Islet precursor cell (in vitro differentiated cells): Measurements from ENCODE around the gene IL1B.

Experiments used
- DNase-seq: peaks from one replicate; pipeline ENCODE4 v3.0.0-alpha.2; 2018

The IL1B gene

DNA sequence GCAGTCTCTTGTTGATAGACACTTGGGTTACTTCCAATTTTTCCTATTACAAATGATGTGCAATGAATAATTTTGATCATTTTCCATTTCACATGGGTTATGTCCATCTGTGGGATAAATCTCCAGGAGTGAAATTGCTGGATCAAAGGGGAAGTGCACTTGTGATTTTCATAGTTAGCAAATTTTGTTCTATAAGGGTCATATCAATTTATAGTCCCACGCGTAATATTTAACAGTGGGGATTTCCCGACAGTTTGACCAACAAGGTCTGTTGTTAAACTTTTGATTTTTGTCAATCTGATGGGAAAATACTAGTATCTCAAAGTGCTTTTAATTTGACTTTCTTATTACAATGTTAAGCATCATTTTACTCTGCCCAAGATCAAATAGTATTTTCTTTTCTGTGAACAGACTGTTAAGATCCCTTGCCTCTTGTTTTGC, 8.3 kb downstream of the IL1B start:
- DNase-seq: no peak

DNA sequence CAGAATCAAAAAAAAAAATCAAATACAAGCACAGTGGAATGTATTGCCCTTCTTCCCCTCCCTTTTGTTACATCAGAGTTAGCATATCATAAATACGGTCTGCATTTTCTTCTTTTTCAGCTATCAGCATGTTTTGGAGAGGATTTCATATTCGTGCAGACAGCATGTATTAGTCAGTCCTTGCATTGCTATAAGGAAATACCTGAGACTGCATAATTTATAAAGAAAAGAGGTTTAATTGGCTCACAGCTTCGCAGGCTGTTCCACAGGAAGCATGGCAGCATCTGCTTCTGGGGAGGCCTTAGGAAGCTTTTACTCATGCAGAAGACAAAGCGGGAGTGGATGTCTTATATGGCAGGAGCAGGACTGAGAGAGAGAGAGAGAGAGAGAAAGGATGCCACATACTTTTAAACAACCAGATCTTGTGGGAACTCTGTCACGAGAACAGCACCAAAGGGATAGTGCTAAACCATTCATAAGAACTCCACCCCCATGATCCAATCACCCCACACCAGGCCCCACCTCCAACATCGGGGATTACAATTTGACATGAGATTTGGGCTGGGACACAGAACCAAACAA, 8.9 kb downstream of the IL1B start:
- DNase-seq: no peak

DNA sequence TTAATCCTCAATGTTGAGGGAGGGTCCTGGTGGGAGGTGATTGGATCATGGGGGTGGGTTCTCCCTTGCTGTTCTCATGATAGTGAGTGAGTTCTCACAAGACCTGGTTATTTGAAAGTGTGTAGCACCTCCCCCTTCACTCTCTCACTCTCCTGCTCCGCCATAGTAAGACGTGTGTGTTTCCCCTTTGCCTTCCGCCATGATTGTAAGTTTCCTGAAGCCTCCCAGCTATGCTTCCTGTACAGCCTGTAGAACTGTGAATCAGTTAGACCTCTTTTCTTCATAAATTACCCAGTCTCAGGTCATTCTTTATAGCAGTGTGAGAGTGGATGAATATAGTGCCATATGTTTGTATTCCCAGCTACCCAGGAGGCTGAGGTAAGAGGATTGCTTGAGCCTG, 9.6 kb downstream of the IL1B start:
- no peak for DNase-seq

DNA sequence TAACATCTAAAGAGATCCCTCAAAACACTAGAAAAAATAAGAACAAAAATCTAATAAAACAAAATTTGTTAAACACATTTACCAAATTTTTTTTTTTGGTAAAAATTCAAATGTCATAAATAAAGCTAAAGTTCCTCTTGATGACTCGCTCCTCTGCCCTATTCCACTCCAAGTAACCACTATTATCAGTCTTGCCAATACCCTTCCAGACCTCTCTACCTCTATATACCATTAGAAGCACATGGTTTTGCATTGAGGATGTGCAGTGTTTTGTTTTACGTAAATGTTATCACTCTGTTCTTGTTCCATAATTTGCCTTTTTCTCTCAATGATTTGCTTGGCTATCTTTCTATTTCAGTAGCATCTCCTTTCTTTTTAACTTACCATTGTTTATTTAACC, 10.9 kb downstream of the IL1B start:
- no peak for DNase-seq

DNA sequence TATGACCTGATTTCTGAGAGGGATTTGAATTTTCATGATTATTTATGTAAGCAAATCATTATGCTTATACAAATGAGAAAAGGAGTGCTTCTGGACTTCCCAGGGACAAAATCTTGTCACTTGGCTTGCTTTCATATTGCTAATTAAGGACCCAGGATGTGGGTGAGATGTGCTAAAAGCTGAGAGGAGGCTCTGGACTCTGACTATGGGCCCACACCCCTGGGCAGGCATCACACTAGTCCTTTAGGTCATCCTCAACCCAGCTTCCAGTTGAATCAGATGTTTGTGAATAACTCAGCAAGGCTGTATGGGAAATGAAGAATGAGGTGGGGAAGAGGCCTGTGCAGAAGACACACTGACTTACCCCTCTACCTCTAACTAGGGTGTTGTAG, 11.9 kb downstream of the IL1B start:
- no peak for DNase-seq

DNA sequence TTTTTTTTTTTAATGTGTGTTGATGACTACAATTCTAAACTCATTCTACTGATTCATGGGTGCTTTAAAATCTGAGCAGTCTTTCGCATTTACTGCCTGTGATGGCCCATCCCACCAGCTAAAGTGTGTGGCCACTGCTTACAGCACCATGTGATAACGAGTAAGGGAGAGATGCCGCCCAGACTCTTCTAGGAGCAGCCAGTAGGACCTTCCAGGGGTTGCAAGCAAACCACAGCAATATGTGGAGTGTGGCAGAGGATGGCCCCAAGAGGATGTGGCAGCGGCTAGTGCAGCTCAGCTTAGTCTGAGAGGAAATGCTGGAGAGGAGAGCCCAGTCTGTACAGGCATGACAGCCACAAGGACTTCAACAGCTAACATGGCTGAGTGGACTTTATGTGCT, 14.9 kb downstream of the IL1B start:
- DNase-seq: no peak

DNA sequence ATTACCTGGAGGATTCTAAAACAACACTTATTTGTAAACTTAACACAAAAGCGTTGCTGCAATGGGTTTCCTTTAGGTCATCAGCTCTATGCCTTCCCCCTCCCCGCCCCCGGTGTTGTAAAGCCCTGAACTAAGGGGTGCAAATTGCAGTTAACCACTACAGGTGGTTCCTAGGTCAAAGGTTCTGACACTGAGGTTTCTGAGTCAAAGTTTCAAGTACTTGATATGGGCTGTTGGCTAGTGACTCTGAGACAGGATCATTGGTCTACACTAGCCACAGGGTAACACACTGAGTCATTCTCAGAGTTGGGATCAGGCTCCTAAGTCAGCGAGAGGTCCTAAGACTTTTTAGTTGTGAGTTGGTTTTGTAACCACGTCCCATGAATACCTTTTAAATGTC, 15.4 kb downstream of the IL1B start:
- no peak for DNase-seq

DNA sequence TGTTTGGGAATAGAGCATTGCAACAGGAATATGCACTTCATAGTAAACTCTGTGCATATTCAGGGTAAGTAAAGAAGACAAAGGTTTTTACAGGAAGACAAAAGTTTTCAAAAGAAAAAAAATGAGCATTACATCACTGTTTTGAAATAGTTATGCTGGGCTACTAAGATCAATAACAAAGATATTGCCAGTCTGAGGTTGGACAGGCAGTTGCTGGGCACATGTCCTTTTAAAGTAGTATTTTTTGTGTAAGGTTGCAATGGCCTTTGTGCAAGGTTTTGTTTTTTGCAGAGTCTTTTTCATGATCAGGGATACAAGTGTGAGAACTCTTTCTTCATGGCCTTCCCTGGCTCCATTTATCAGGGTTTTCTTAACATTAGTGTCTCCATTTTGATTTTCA, 16.2 kb downstream of the IL1B start:
- DNase-seq: no peak

DNA sequence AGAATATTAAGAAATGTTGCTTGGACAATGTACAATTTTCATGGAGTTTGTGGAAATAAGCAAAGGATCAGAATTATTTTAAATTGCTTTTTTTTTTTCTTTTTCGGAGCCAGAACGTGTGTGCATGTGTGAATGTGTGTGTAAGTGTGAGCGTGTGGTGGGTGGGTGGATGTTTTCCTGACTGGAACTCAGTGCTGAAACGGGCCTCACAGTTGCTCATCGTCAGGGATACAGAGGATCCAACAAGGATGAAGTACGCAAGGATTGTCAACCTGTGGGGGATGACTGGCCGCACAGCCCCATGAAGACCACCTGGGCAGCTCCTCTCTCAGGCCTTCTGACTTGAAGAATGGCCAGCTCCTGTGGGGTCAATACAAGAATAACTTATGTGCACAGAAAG, 17.5 kb downstream of the IL1B start:
- DNase-seq: no peak

DNA sequence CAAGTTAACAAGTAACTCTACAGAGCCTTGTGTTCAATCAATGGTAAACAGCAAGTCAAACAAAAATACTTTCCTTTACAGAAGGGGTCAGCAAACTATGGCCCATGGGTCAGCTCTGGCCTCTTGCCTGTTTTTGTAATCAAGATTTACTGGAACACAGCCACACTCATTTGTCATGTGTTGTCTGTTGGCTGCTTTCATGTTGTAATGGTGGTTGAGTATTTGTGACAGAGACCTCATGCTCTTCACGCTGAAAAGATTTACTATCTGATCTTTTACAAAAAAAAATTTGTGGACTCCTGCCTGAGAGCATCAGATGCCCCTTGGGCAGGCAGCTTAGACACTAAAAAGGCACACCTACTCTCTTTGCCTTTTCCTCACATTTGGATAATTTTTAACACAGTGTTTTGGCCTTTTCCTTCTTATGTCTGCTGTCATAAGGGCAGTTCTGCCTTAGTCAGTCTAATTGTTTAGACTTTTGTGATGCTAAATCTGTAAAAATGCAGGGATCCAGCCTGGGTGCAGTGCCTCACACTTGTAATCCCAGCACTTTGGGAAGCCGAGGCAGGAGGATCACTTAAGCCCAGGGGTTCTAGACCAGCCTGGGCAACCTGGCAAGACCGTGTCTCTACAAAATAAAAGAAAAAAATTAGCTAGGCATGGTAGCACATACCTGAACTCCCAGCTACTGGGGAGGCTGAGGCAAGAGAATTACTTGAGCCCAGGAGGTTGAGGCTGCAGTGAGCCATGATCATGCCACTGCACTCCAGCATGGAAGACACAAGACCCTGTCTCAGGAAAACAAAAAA, 18.3 kb downstream of the IL1B start:
- DNase-seq: no peak

DNA sequence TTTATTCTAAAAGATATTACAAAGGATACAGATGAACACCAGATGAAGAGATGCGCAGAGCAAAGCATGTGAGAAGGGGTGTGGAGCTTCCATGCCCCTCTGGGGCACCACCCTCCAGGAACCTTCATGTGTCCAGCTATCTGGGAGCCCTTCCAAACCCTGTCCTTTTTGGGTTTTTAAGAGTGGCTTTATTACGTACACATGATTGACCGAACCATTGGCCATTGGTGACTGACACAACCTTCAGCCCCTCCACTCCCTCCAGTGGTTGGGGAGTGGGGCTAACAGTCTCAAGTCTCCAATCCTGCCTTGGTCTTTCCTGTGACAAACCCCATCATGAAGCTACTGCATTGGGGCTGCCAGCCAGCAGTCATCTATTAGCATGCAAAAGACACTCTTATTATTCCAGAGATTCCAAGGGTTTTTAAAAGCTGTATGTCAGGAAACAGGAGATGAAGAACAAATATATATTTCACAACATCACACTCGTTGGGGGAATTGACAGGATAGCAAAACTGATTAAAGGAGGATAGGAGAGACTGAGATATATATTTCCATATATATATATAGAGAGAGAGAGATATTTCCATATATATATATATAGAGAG, 19.4 kb downstream of the IL1B start:
- DNase-seq: no peak

DNA sequence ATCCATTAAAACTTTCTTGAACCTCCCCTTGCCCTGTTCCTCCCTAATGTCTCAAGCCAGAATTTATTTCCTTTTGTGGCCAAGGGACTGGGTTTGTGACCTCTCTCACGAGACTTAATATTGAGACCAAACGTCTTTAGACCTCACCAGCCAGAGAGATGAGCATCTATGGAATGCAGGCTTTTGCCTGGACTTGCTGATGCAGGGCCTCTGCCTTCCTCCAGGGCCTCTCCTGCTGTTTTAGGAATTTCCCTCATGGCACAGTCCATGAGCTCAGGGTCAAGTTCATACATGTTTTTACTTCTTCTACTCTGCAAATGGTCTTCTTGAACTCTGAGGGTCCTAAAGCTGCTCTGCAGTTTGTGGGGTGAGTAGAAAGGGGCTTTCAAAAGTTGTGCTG, 22.3 kb downstream of the IL1B start:
- peak; percentile 76 for DNase-seq

DNA sequence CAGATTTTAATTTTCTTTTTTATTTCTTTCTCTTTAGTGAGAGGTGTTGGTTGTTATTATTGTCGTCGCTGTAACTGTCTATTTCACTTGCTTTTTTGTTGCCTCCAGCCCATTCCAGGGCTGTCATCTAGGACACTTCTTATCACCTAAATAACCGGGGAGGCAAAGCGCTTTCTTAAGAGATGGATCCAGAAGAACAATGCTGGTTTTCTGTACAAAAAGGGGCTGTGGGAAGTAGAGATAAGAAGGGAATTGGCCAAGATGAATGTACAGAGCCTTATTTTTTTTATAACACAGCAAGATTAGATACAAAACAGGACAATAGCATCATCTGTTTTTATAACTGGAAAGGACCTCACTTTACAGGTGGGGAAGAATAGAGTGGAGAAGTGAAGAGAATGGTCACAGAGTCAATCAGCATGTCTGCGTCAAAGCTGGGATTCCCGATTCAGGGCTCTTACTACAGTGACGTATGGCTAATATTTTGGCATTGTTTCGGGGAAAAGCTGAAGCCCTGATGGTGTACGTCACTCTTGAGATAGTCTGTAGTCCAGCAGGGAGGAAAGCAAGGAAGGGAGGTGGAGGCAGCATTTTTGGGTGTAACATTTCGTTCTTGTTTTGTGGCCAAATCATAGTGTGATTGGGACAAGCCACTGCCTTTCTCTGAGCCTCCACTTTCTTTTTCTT, 23.2 kb downstream of the IL1B start:
- DNase-seq: no peak

DNA sequence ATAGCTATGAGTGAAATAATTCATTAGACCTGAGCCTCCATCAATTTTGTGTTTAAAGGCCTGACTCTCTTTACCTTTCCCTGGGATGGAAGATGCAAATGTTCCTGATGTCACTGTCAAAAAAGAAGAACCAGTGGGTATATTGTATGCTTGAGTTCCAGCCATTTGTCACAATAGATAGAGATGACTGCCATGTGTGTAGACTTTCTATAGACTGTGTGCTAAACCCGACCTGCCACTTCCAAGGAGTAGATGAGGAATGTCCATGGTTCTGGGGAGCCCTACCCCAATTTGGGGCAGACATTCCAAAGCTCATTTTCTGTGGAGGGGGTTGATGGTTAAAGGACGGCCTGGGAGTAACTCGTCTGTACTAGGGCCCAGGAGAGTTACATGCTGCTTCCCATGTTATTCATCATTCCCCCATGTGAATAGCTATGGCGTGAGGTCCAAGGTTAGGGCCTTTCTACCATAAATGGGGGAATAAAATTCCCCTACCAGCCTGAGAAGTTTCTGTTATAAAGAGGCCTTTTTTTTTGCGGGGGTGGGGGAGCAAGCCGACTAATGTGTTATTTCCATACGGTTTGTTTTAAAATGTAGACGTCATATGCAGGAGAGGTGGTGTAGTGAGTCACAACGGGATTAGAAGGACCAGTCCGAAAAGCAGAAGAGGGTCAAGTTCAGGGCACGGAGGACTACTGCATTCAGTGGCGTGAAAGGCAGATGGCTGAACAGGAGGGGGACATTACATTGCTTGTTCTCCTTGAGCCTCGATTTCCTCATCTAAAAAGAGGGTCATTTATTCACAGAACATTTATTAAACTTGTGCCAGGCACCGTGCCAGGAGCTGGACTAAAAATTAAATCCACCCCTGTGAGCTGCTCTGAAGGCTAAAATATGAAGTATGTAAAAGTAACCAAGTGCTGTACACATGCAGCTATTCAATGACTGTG, 24.0 kb downstream of the IL1B start:
- no peak for DNase-seq

DNA sequence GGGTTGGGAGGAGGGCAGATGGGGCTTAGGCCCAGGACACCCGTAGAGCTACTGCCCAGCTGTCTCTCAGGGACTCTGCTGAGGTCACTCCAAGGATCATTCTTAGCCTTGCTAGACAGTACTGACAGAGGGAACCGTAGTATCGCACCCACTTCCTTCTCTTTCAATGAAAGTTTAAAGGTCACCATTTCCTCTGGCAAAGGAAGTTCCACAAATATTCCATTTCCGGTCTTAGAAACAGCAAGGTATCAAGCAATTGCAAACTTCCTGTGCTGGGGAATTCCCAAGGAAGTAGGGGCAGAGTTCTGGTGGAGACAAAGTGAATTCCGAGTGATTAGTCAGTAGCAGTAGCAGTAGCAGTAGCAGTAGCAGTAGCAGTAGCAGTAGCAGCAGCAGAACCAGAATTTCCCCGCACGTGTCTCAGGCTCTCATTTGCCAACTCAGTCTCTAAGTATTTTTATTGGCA, 24.7 kb downstream of the IL1B start:
- DNase-seq: no peak

DNA sequence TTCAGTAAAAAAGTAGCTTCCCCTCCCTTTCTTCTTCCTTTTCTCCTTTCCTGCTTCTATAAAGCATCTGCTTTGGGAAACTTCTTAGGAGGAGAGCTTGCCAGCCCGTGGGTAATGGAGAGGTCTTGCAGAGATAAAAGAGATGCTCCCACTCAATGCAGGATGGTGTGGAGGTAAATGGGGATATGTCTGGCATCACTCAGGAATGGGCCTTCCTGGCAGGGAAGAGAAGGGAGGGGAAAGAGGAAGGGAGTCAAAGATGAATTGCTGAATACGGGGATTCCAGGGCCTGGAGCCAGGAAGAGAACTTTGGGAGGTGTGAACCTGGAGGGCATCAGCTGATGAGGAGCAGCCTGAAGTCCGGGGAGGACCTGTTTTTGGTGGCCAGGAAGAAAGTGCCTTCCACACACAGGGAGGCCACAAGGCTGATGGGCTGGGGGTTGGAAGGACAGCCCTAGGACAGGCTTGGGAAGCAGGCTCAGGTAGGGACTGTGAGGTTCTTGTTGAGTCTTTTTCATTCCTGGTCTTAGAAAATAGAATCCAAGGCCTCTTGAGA, 25.2 kb downstream of the IL1B start:
- DNase-seq: no peak

DNA sequence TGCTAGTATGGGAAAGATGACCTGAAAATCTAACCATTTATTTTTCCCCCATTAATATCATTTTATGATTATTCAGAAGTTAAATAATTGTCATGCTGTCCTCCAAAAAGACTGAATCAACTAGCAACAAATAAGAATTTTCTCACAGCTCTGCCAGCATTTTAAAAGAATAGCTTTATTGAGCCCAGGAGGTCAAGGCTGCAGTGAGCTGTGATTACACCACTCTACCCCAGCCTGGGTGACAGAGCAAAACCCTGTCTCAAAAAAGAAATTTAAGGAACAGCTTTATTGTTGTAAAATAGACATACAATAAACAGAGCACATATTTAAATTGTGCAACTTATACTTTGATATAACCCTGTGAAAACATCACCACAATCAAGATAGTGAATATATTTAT, 27.5 kb downstream of the IL1B start:
- DNase-seq: no peak

DNA sequence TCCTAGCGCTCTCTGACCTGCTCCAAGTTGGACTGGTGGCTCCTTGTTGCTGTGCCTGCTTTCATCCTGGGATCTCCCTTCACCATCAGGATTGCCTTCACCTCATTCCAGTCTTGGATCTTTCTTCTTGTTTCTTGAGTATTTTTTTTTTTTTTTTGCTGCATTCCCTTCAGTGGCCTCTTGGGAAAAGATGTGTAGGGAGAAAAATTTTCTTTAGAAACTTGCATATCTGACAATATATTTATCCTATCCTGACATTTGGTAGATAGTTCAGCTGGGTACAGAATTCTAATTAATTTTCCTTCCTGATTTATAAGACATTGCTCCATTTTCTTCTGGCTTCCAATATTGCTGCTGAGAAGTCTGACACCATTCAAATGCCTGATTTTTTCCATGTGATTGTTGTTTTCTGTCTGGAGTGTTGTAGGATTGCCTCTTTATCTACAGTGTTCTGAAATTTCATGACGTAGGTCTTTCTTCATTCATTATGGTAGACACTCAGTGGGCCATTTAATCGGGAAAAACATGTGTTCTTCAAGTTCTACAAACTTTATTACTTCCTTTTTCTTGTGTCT, 29.3 kb downstream of the IL1B start:
- no peak for DNase-seq

DNA sequence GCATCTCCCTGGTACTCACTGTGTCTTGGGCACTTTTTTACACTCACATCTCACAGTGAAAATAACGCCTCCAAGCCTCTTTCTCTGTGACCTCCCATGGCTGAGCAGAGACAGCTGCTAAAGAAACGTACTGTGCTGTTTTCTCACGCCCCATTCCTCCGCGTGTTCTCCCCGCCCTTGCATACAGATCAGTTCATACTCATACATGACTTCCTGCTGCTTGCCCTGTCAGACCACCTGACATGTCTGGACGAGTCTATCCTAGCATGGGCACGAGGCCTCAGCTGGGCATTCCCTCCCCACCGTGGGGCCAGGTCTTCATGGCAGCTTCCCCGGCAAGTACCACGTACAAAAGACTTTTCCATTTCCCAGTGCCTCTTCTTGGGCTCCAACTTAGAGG, 31.0 kb downstream of the IL1B start:
- no peak for DNase-seq

DNA sequence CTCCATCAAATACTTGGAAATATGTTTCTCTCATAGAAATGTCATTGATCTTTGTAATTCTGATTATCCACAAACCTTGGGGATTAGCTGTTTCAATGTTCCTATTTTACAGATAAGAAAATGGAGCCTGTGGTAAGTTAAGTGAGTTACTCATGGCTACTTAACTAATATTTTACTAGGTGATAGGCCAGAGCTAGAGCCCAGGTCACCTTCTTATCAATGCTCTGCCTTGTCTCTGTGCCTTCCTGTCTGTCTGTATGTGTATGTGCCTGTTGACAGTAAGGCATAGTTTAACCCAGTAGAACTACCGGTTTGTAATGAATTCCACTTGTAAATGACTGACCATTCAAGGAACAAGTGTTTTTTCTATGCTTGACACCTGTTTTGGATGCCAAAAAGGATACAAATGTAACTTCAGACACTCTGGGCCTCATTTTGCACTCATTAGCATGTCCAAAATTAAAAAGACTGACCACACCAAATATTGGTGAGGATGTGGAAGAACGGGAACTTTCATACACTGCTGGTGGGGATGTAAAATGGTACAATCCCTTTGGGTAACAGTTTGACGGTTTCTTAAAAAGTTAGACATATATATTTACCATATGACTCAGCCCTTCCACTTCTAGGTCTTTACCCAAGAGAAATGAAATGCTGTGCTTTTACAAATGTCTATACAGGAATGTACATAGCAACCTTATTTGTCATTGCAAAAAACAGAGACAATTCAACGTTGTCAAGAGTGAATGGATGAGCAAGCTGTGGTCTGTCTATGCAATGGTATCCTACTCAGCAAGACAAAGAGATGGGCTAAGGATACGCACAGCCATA, 32.7 kb downstream of the IL1B start:
- no peak for DNase-seq
